ENCODE measurements around the gene DAGLB. TPM values are rescaled to one million over a fixed set of nuclear protein-coding genes. Genes with fewer than 3 reads are reported as not detected.
A peak's percentile ranks its signal among the peaks of the same experiment; 100 is the strongest.

Gene DAGLB, protein sequence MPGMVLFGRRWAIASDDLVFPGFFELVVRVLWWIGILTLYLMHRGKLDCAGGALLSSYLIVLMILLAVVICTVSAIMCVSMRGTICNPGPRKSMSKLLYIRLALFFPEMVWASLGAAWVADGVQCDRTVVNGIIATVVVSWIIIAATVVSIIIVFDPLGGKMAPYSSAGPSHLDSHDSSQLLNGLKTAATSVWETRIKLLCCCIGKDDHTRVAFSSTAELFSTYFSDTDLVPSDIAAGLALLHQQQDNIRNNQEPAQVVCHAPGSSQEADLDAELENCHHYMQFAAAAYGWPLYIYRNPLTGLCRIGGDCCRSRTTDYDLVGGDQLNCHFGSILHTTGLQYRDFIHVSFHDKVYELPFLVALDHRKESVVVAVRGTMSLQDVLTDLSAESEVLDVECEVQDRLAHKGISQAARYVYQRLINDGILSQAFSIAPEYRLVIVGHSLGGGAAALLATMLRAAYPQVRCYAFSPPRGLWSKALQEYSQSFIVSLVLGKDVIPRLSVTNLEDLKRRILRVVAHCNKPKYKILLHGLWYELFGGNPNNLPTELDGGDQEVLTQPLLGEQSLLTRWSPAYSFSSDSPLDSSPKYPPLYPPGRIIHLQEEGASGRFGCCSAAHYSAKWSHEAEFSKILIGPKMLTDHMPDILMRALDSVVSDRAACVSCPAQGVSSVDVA
- total RNA-seq = 10 to 100 TPM in 4 of 6 experiments, 1 to 10 TPM in 2; 8.9 to 12.7 (median 11.7) TPM
- long read RNA-seq, partial matches to known transcripts = 1 of 1 reads
- long read RNA-seq, other reads (novel, unspliced or antisense) = 0 of 1 reads

- TF ChIP-seq CTCF (IDR thresholded peaks at IDR 0.05) (no peak), POLR2A (IDR thresholded peaks at IDR 0.05) (peak; percentile 78)
- Histone ChIP-seq H3K9me3 (no peaks in the 10 kb centered on the region), H3K27me3 (no peaks in the 10 kb centered on the region), H3K36me3 (peaks cover 0 to 16% (median 2%) of the 10 kb centered on the region in 4 donors), H3K4me1 (peaks cover 0 to 11% (median 1%) of the 10 kb centered on the region in 4 donors), H3K4me3 (peak within 1 kb of the TSS; percentile 71 to 97 (median 87)), H3K27ac (peak within 1 kb of the TSS; percentile 72 to 91 (median 82))
- DNase-seq (peak; percentile 95 to 96 (median 96)), ATAC-seq (peak; percentile 80 to 91 (median 90))
- WGBS (ENCODE audit: insufficient coverage, low coverage, low lambda C conversion rate, missing lambda C conversion rate) = 0% methylated on average over 26 of the region's 61 CpGs
- intact Hi-C loops (cut with DNase I) = no loop called here
Observed at GRCh38 chr7:6447581-6448199, at the start of gene DAGLB. Gene DAGLB (minus strand): TSS chr7:6447954. CDS start chr7:6447842, 112 bp downstream.

GRCh38 chr7:6497637-6497905 lies 49.8 kb upstream of the DAGLB start:
- WGBS (ENCODE audit: insufficient coverage, low coverage, low lambda C conversion rate, missing lambda C conversion rate) = no CpG with 5 or more reads among the region's 14 CpGs
- no peaks in the 10 kb centered on the region for H3K9me3 ChIP-seq
- TF ChIP-seq POLR2A (IDR thresholded peaks at IDR 0.05) (no peak), CTCF (IDR thresholded peaks at IDR 0.05) (no peak)
- intact Hi-C loops (cut with DNase I) = no loop called here
- H3K4me1 ChIP-seq = no peaks in the 10 kb centered on the region
- DNase-seq = no peak
- no peaks in the 10 kb centered on the region for H3K36me3 ChIP-seq
- no peak overlapping the region for H3K4me3 ChIP-seq
- peak in 1 of 4 donors; percentile 19 for ATAC-seq
- H3K27ac ChIP-seq = no peak overlapping the region
- no peaks in the 10 kb centered on the region for H3K27me3 ChIP-seq

DNA sequence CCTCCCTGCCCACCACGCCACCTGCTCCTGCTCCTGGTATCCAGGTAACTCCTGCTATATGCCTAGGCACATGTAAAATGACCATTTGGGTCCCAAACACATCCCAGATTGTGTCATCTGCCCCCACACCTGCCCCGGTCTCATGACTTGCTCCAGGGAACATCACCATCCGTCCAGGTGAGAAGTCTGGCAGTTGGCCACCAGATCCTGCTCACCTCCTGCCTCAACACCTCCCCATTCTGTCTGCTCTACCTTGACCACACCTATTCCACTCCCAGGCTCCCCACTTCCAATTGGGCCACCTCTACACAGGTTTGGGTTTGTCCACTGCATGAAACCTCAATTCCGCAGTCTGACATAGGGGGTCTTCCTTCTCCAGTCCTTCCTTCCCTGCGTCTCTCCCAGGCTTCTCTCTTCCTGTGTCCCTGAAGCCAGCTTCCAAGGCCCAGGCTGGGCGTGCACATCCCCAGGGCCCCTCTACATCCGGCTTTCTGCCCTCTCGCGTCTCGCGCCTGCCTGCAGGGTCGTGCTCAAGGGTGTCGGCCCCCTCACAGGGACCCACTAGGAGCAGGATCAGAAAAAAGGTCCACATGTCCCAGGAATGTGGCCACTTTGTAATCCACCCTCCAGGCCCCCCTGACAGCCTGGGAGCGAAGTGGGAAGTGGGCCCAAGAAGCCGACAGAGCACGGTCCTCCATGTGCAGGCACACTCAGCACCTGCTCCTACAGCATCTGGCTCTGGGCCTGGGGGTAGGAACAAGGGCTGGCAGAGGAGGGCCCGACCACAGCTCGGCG lies 49.3 kb upstream of the DAGLB start:
- no peaks in the 10 kb centered on the region for H3K4me1 ChIP-seq
- H3K27me3 ChIP-seq = no peaks in the 10 kb centered on the region
- 76% methylated on average over 14 of the region's 19 CpGs for WGBS (ENCODE audit: insufficient coverage, low coverage, low lambda C conversion rate, missing lambda C conversion rate)
- ATAC-seq (no peak), DNase-seq (peak in 1 of 3 donors; percentile 42)
- H3K4me3 ChIP-seq = no peak overlapping the region
- intact Hi-C loops (cut with DNase I) = no loop called here
- no peaks in the 10 kb centered on the region for H3K36me3 ChIP-seq
- no peaks in the 10 kb centered on the region for H3K9me3 ChIP-seq
- TF ChIP-seq CTCF (IDR thresholded peaks at IDR 0.05) (no peak), POLR2A (IDR thresholded peaks at IDR 0.05) (no peak)
- H3K27ac ChIP-seq = no peak overlapping the region

- Histone ChIP-seq H3K36me3 (no peaks in the 10 kb centered on the region), H3K27ac (no peak overlapping the region), H3K4me3 (no peak overlapping the region), H3K27me3 (no peaks in the 10 kb centered on the region), H3K9me3 (no peaks in the 10 kb centered on the region), H3K4me1 (no peaks in the 10 kb centered on the region)
- intact Hi-C loops (cut with DNase I) = no loop called here
- DNase-seq = peak in 1 of 3 donors; percentile 15
- TF ChIP-seq POLR2A (IDR thresholded peaks at IDR 0.05) (no peak), CTCF (IDR thresholded peaks at IDR 0.05) (no peak)
- WGBS (ENCODE audit: insufficient coverage, low coverage, low lambda C conversion rate, missing lambda C conversion rate) = 75% methylated on average over 5 of the region's 6 CpGs
- no peak for ATAC-seq
Observed at GRCh38 chr7:6495597-6496262, 48.0 kb upstream of the DAGLB start.

Data from right lobe of liver (tissue), 6 donors.